Adipose tissue (tissue), 3 donors: Measurements from ENCODE around the gene WFDC5. TPM values are rescaled to one million over a fixed set of nuclear protein-coding genes. Genes with fewer than 3 reads are reported as not detected.

ENCODE experiments used
- H3K27ac ChIP-seq: one replicate; pipeline ENCODE4 v1.5.1; 2013; ENCODE audit warnings: low read depth, low read length
- WGBS, 3 donors: extraction: QIAGEN DNeasy Blood & Tissue Kit; methylation state at CpG; one replicate each; pipeline ENCODE4 v1.1.7; 2013; 5-methylcytosine and 5-hydroxymethylcytosine counted together
- polyA plus RNA-seq, 3 donors: library from polyadenylated mRNA; stranded (reverse); fragments of 200-250 nt; gene quantifications; one replicate each; pipeline ENCODE4 v1.2.3, GENCODE V29; 2013
- donor health status: healthy with polysubstance abuse.
- donor health status: Bipolar disorder and iron deficiency.
- donor health status: healthy.

The WFDC5 gene
- polyA plus RNA-seq, 3 donors, result not detected

DNA sequence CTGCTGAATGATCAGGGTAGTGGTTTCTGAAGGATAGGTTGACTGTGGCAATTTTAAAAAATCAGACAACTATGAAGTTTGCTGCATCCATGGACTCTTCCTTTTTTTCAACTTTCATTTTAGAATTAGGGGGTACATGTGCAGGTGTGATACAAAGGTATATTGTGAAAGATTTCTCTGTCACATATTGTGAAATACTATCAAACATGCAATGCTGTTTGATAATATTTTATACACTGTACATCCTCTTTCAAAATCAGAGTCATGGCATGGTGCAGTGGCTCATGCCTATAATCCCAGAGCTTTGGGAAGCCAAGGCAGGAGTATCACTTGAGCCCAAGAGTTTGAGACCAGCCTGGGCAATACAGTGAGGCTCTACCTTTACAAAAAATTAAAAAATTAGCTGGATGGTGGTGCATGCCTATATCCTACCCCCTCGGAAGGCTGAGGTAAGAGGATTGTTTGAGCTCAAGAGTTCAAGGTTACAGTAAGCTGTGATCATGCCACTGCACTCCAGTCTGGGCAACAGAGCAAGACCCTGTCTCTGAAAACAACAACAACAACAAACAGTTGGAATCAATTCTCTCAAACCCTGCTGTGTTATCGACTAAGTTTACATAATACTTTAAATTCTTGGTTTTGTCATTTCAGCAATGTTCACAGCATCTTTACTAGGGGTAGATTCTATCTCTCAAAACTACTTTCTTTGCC, 4.7 kb upstream of the WFDC5 start:
- WGBS, 3 donors, result 66 to 82% (median 78%) methylated on average over 2 of the region's 2 CpGs
- no peak overlapping the region for H3K27ac ChIP-seq

DNA sequence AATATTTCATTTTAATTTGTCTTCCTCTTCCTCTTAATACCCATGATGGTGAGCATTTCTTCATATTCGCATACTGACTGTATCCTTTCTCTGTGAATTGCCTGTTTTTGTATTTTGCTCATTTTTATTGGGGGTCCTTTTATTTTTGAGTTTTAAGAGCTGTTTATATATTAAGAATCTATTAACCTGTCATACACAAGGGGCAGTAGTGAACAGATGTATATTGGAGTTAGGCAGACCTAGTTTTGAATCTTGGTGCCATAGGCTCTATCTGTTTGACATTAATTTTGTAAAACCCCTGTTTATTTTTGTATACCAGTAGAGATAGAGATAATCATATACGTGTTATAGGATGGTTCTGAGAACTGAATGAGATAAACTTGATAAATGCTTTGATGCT, 3.1 kb upstream of the WFDC5 start:
- H3K27ac ChIP-seq, result no peak overlapping the region
- WGBS, 3 donors, result 72 to 83% (median 82%) methylated on average over 2 of the region's 2 CpGs

GRCh38 chr20:45117581-45117980, 2.6 kb upstream of the WFDC5 start:
- H3K27ac ChIP-seq, result no peak overlapping the region
- 52 to 68% (median 66%) methylated on average over 4 of the region's 4 CpGs for WGBS, 3 donors

- 72 to 85% (median 82%) methylated on average over 4 of the region's 4 CpGs for WGBS, 3 donors
- H3K27ac ChIP-seq, result no peak overlapping the region
Observed at GRCh38 chr20:45115829-45116228, 855 bp upstream of the WFDC5 start.

GRCh38 chr20:45115386-45115774, 406 bp upstream of the WFDC5 start:
- no peak overlapping the region for H3K27ac ChIP-seq
- 60 to 77% (median 68%) methylated on average over 3 of the region's 3 CpGs for WGBS, 3 donors

DNA sequence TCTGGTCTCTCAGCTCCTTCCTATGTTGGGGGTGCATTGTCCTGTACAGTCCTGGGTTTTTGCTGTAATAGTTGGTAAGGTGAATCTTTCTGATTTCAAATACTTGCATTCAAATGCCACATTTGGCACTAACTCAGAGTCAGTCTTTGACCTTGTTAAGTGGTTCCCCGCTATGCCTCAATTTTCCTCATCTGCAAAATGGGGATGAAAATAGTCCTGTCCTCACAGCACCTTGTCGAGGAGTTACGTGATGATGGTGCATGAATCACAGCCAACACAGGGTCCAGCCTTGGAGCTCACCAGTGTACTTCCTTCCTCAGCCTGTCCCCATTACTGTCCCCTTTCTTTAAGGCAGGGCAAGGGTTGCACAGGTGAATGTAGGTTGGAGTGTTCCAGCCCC, 1.1 kb downstream of the WFDC5 start:
- WGBS, 3 donors, result 78 to 91% (median 85%) methylated on average over 3 of the region's 3 CpGs
- no peak overlapping the region for H3K27ac ChIP-seq

- H3K27ac ChIP-seq, result no peak overlapping the region
Observed at GRCh38 chr20:45112754-45113153, 2.2 kb downstream of the WFDC5 start.

GRCh38 chr20:45111799-45112471, 3.0 kb downstream of the WFDC5 start:
- H3K27ac ChIP-seq, result no peak overlapping the region
- 40 to 52% (median 41%) methylated on average over 17 of the region's 17 CpGs for WGBS, 3 donors

- H3K27ac ChIP-seq, result no peak overlapping the region
- WGBS, 3 donors, result 68 to 81% (median 80%) methylated on average over 11 of the region's 11 CpGs
Observed at GRCh38 chr20:45111285-45111684, 3.7 kb downstream of the WFDC5 start.

GRCh38 chr20:45110301-45110700, 4.7 kb downstream of the WFDC5 start:
- no peak overlapping the region for H3K27ac ChIP-seq
- WGBS, 3 donors, result 89 to 91% (median 90%) methylated on average over 10 to 11 of the region's 11 CpGs

DNA sequence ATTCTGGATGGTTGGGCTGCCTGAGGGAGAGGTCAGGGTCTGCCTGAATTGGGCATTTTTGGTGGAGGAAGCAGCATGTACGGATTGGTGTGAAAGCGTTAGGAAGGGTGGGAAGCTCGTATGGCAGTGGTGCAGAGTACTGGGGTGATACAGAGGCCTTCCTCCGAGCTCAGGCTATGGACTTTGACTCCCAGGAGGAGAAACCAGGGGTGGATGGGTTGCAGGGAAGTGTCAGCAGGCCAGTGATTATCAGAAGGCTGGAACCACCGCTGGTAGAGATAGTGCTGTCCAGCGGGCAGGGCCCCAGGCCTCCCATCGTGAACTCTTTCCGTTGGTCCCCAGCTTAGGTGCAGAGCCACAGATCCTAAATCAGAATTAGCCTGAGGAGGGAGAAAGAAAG, 5.3 kb downstream of the WFDC5 start:
- no peak overlapping the region for H3K27ac ChIP-seq
- WGBS, 3 donors, result 75 to 85% (median 85%) methylated on average over 8 of the region's 8 CpGs

- 80 to 88% (median 85%) methylated on average over 2 of the region's 2 CpGs for WGBS, 3 donors
- no peak overlapping the region for H3K27ac ChIP-seq
Observed at GRCh38 chr20:45105317-45105716, 9.7 kb downstream of the WFDC5 start.

- H3K27ac ChIP-seq, result no peak overlapping the region
- 56 to 70% (median 63%) methylated on average over 5 of the region's 5 CpGs for WGBS, 3 donors
Observed at GRCh38 chr20:45104786-45105185, 10.2 kb downstream of the WFDC5 start.

DNA sequence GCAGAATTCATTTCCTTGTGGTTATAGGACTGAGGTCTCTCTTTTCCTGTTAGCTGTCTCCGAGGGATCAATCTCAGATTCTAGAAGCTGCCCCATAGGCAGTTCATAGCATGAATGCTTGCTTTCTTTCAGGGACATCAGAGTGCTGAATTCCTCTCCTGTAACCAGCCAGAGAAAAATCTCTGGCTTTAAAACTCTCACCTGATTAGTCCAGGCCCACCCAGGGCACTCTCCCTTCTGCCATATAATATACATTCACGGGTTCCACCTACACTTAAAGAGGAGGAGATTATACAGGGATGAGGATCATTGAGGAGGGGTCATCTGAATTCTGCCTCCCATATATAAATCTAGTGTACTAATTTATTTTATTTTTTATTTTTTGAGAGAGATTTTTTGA, 11.9 kb downstream of the WFDC5 start:
- no peak overlapping the region for H3K27ac ChIP-seq
- WGBS, 3 donors, result 61 to 73% (median 65%) methylated on average over 2 of the region's 2 CpGs

DNA sequence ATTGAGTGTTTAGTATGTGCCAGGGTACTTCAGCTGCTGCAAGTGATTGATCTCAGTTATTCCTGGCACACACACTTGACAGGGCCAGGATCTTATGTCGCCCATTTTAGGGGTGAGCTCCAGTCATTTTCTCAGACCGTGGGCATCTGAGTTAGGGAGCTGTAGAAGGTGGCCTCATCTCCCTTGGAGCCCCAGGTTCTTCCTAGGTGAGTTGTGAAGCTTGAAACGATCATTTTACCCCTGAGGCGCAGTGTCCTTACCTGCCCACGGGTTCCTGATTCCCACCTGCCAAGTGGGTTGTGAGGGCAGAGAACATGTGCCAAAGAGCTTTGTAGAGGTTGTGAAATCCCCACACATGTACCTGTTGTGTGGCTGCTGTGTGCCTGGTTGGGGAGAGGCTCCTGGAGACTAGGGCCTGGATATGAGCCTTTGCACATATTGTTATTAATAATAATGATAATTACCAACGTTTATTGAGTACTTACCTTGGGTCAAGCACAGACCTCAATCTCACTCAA, 13.6 kb downstream of the WFDC5 start:
- WGBS, 3 donors, result 55 to 75% (median 71%) methylated on average over 6 of the region's 6 CpGs
- H3K27ac ChIP-seq, result no peak overlapping the region

GRCh38 chr20:45100563-45101245, 14.3 kb downstream of the WFDC5 start, which contains the start of gene KCNS1:
Gene KCNS1 (minus strand): TSS chr20:45101127. CDS start chr20:45099236, 1,891 bp downstream.
- no peak within 1 kb of the TSS for H3K27ac ChIP-seq
- WGBS, 3 donors, result 5 to 6% (median 6%) methylated on average over 34 to 38 of the region's 38 CpGs

- WGBS, 3 donors, result 5 to 8% (median 5%) methylated on average over 76 to 91 of the region's 91 CpGs
- H3K27ac ChIP-seq, result no peak overlapping the region
Observed at GRCh38 chr20:45098103-45098773, 16.7 kb downstream of the WFDC5 start.

GRCh38 chr20:45097485-45098102, 17.4 kb downstream of the WFDC5 start:
- WGBS, 3 donors, result 23 to 31% (median 26%) methylated on average over 54 to 56 of the region's 56 CpGs
- no peak overlapping the region for H3K27ac ChIP-seq
